Subcutaneous abdominal adipose tissue (tissue), 5 donors: ENCODE measurements around the gene RASGRF1.

ENCODE experiments used
- H3K27ac ChIP-seq: one replicate; pipeline ENCODE4 v1.7.0; 2013; ENCODE audit warnings: low read depth, mild to moderate bottlenecking, inconsistent platforms, low read length, moderate library complexity
- H3K27me3 ChIP-seq, 5 donors: one replicate each; pipeline ENCODE4 v1.7.0; 2013; ENCODE audit warnings: low read length in 5 of 5, inconsistent platforms in 1 of 5; ENCODE audit not compliant: control insufficient read depth in 5 of 5, insufficient read depth in 4 of 5
- H3K36me3 ChIP-seq, 5 donors: one replicate each; pipeline ENCODE4 v1.7.0; 2013; ENCODE audit warnings: low read length in 5 of 5; ENCODE audit not compliant: control insufficient read depth in 5 of 5, insufficient read depth in 5 of 5
- H3K4me1 ChIP-seq, 5 donors: one replicate each; pipeline ENCODE4 v1.7.0; 2013; ENCODE audit warnings: low read length in 5 of 5, mild to moderate bottlenecking in 3 of 5, moderate library complexity in 1 of 5; ENCODE audit not compliant: control insufficient read depth in 5 of 5, insufficient read depth in 5 of 5
- H3K4me3 ChIP-seq, 5 donors: one replicate each; pipeline ENCODE4 v1.7.0; 2013; ENCODE audit warnings: low read length in 5 of 5, low read depth in 1 of 5
- H3K9ac ChIP-seq, 5 donors: one replicate each; pipeline ENCODE4 v1.7.0; 2013; ENCODE audit warnings: low read length in 5 of 5, mild to moderate bottlenecking in 4 of 5, moderate library complexity in 3 of 5
- H3K9me3 ChIP-seq, 5 donors: one replicate each; pipeline ENCODE4 v1.7.0; 2013; ENCODE audit warnings: low read length in 5 of 5; ENCODE audit not compliant: control insufficient read depth in 5 of 5
- donor health status: healthy.
- donor health status: healthy.
- donor health status: healthy.
- donor health status: healthy.
- donor health status: healthy.

RASGRF1 gene

DNA sequence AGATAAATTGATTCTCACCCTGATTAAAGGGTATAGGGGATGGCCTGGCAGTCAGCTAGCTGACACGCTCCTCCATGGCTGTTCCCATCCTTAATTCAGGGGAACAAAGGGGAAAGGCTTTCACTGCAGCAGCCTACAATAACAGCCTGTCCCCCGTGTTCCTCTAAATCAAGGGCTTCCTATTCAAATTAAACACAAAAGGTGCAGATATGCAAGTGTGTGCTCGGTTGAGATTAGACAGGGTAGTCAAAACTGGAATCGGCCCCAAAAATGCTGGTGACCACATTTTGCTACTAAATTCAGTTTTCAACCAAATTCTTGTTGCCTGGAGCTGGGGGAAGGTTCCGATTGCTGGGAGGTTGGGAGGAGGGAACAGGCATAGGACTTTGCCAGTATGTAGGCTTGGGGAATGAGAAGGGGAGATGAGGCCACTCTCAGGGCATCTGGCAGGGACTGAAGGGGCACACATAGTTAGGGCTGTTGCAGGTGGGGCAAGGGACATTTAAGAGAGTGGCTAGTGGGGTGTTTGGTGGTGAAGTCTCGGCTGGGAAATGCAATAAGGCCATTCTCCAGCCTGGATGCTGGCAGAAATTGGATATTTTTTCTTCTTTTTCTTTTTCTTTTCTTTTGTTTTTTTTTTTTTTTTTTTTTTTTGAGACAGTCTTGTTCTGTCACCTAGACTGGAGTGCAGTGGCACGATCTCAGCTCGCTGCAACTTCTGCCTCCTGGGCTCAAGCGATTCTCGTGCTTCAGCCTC, 112.8 kb downstream of the RASGRF1 start:
- no peaks in the 10 kb centered on the region for H3K9me3 ChIP-seq
- no peaks in the 10 kb centered on the region for H3K27me3 ChIP-seq
- H3K36me3 ChIP-seq = no peaks in the 10 kb centered on the region
- no peak overlapping the region for H3K9ac ChIP-seq
- peaks cover 0 to 39% (median 13%) of the 10 kb centered on the region in 5 donors for H3K4me1 ChIP-seq
- no peak overlapping the region for H3K4me3 ChIP-seq
- no peak overlapping the region for H3K27ac ChIP-seq

DNA sequence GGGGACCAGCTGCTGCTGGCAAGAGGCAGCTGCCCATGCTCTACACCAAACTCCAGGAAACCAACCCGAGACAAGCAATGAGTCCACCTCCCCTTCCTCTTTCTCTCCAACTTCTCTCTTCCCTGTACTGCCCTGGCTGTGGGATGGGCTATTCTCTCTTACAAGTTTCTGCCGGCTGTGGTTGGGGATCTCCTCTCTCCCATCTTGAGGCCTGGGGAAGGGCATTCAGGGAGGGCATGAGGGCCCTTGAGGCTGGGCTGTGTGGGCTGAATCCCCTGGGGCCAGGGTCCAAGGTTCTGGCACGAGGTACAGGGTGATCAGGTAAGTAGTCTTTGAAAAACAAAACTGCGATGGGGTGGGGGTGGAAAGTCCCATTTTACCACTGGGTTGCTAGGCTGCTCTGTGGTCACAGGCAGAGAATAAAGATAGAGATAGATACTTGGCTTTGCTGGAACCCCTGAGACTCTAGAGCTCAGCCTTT, 113.4 kb downstream of the RASGRF1 start:
- H3K27ac ChIP-seq = no peak overlapping the region
- no peaks in the 10 kb centered on the region for H3K36me3 ChIP-seq
- H3K9ac ChIP-seq = no peak overlapping the region
- H3K9me3 ChIP-seq = no peaks in the 10 kb centered on the region
- no peak overlapping the region for H3K4me3 ChIP-seq
- peaks cover 0 to 33% (median 13%) of the 10 kb centered on the region in 5 donors for H3K4me1 ChIP-seq
- H3K27me3 ChIP-seq = no peaks in the 10 kb centered on the region

GRCh38 chr15:78976691-78977090, 113.9 kb downstream of the RASGRF1 start:
- Histone ChIP-seq H3K9me3 (no peaks in the 10 kb centered on the region), H3K4me1 (peaks cover 0 to 28% (median 10%) of the 10 kb centered on the region in 5 donors), H3K4me3 (no peak overlapping the region), H3K27me3 (no peaks in the 10 kb centered on the region), H3K27ac (no peak overlapping the region), H3K9ac (no peak overlapping the region), H3K36me3 (no peaks in the 10 kb centered on the region)

DNA sequence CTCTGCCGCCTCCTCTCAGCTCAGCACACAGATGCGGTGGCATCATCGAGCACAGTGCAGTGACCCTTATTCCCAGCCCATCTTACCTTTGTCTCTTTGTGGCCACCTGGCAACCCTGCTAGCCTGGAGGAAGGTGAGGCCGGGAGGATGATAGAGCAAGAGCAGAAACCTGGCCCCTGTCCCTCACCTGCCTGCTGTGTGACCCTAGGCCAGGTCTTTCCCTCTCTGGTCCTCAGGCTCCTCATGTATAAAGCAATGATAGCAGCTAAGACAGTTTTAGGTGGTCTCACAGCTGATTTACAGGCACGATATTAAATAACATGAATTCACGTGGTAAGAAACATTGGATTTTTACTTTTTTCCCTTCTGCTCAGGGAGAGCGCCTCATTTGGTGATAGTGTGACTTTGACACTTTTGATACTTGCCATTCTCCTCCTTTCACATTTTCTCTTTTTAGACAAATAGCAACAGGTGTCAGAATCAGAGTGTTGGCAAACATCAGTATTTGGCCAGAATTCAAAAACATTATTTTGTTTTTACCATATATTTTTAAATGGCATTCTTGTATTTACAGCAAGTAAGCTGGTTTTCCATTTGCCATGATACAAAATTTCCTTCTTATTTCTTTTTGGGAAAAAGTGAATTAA, 116.2 kb downstream of the RASGRF1 start:
- Histone ChIP-seq H3K27ac (no peak overlapping the region), H3K4me1 (peaks cover 0 to 17% (median 1%) of the 10 kb centered on the region in 5 donors), H3K9ac (no peak overlapping the region), H3K36me3 (no peaks in the 10 kb centered on the region), H3K27me3 (no peaks in the 10 kb centered on the region), H3K9me3 (no peaks in the 10 kb centered on the region), H3K4me3 (no peak overlapping the region)

GRCh38 chr15:78969687-78970349, 120.8 kb downstream of the RASGRF1 start:
- Histone ChIP-seq H3K27ac (no peak overlapping the region), H3K27me3 (no peaks in the 10 kb centered on the region), H3K36me3 (no peaks in the 10 kb centered on the region), H3K4me3 (no peak overlapping the region), H3K9me3 (no peaks in the 10 kb centered on the region), H3K4me1 (peaks cover 0 to 2% (median 0%) of the 10 kb centered on the region in 5 donors), H3K9ac (no peak overlapping the region)

DNA sequence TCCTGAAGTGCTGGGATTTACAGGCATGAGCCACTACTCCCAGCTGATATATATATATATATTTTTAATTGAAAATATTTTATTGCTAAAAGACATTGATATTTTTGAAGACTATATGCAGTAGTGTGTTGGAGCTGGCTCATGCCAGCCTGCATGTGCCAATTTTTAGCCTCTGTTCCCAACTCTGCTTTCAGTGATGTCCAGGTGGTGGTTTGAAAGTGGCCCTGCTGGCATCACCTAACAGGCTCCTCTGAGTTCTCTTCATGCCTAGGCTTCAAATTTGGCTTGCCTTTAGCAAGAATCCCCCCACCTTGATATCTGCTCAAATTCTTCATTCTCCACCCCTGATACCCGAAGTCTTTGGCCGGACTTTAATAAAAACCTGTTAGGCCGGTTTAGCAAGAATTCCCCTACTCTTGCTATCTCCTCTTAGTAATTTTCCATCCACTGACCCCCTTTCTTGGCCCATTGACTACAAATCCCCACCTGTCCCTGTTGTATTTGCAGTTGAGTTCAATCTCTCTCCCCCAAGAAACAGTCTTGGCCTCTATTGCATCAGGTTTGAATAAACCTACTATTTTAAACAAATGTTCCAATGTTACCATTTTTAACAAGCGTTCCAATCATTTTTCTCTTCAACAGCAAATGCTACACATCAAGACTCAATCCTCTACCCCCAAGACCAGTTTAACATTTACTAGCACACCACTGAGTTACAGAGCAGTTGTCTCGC, 121.9 kb downstream of the RASGRF1 start:
- H3K36me3 ChIP-seq = no peaks in the 10 kb centered on the region
- H3K27ac ChIP-seq = no peak overlapping the region
- H3K4me1 ChIP-seq = peaks cover 0 to 2% (median 0%) of the 10 kb centered on the region in 5 donors
- no peak overlapping the region for H3K4me3 ChIP-seq
- no peaks in the 10 kb centered on the region for H3K27me3 ChIP-seq
- H3K9me3 ChIP-seq = no peaks in the 10 kb centered on the region
- H3K9ac ChIP-seq = no peak overlapping the region

DNA sequence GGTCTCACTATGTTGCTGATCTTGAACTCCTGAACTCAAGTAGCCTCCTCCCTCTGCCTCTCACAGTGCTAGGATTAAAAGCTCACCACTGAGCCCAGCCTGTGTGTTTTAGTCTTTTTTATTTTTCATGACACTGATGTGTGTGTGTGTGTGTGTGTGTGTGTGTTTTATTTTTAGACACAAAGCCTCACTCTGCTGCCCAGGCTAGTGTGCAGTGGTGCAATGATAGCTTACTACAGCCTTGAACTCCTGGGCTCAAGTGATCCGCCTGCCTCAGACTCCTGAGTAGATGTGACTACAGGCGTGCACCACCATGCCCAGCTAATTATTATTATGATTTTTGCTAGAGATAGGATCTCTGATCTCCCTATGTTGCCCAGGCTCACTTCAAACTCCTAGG, 122.5 kb downstream of the RASGRF1 start:
- H3K4me3 ChIP-seq = no peak overlapping the region
- no peak overlapping the region for H3K9ac ChIP-seq
- no peak overlapping the region for H3K27ac ChIP-seq
- no peaks in the 10 kb centered on the region for H3K36me3 ChIP-seq
- H3K4me1 ChIP-seq = peaks cover 0 to 2% (median 0%) of the 10 kb centered on the region in 5 donors
- no peaks in the 10 kb centered on the region for H3K9me3 ChIP-seq
- H3K27me3 ChIP-seq = no peaks in the 10 kb centered on the region

DNA sequence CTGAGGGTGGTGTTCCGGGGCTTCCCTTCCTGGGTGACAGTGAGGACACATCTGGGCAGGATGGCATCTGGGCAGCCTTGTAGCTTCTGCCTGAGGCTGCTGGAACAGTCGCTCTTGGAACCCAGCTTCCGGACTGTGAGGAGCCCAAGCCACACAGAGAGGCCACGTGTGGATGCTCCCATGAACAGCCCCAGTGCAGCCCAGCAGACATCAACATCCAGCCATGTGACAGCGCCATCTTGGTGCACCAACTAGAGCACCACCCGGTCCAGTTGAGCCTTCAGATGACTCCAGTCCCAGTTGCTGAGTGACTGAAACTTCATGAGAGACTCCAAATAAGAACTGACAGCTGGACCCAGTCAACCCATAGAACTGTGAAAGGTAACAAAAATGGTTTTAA, 130.3 kb downstream of the RASGRF1 start:
- Histone ChIP-seq H3K36me3 (no peaks in the 10 kb centered on the region), H3K27ac (no peak overlapping the region), H3K4me1 (no peaks in the 10 kb centered on the region), H3K9ac (no peak overlapping the region), H3K27me3 (peaks cover 0 to 3% (median 0%) of the 10 kb centered on the region in 5 donors), H3K9me3 (no peaks in the 10 kb centered on the region), H3K4me3 (no peak overlapping the region)

DNA sequence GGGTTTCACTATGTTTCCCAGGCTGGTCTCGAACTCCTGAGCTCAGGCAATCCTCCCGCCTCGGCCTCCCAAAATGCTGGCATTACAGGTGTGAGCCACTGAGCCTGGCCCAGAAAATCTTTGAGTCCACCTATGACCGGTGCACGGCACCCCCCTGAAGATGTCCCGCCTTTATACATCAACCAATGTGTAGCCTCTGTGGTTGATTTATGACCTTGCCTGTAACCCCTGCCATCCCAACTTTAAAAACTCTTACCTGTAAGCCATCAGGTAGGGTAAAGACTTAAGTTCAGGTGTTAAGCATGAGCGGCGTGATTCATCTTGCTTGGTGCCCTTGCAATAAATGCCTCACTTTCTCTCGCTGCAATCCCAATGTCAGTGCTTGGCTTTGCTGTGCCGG, 131.2 kb downstream of the RASGRF1 start:
- Histone ChIP-seq H3K9ac (no peak overlapping the region), H3K27ac (no peak overlapping the region), H3K27me3 (peaks cover 0 to 3% (median 0%) of the 10 kb centered on the region in 5 donors), H3K4me1 (no peaks in the 10 kb centered on the region), H3K9me3 (no peaks in the 10 kb centered on the region), H3K36me3 (no peaks in the 10 kb centered on the region), H3K4me3 (no peak overlapping the region)
